Progenitor cell of endocrine pancreas (in vitro differentiated cells): ENCODE measurements around the gene PICK1. TPM values are rescaled to one million over a fixed set of nuclear protein-coding genes. Genes with fewer than 3 reads are reported as not detected.

Experiments
- DNase-seq: peaks from one replicate; pipeline ENCODE4 v3.0.0; 2021; ENCODE audit warnings: low spot score; ENCODE audit not compliant: unreplicated experiment
- H3K27ac Mint-ChIP-seq: 2 replicates; pipeline ENCODE4 v1.8.0; 2021; ENCODE audit warnings: mild to moderate bottlenecking, moderate library complexity, mixed read lengths
- H3K27me3 Mint-ChIP-seq: 2 replicates; pipeline ENCODE4 v1.8.0; 2021; ENCODE audit warnings: mixed read lengths
- H3K36me3 Mint-ChIP-seq: 2 replicates; pipeline ENCODE4 v1.8.0; 2022; ENCODE audit warnings: mixed read lengths; ENCODE audit not compliant: insufficient read depth
- H3K4me1 Mint-ChIP-seq: 2 replicates; pipeline ENCODE4 v1.8.0; 2021; ENCODE audit warnings: low read depth, mixed read lengths
- H3K4me3 Mint-ChIP-seq: 2 replicates; pipeline ENCODE4 v1.8.0; 2021; ENCODE audit warnings: low read depth, mild to moderate bottlenecking, moderate library complexity, mixed read lengths
- H3K9me3 Mint-ChIP-seq: 2 replicates; pipeline ENCODE4 v1.8.0; 2021; ENCODE audit warnings: low read depth, mixed read lengths
- total RNA-seq: library from RNA; stranded (reverse); gene quantifications from 2 replicates; pipeline ENCODE4 v1.2.1, GENCODE V29; 2021
- TF ChIP-seq, protein P1 (sequence below): fragments of 200-600 bp; sonication (generic); IDR thresholded peaks from one replicate; pipeline ENCODE4 v1.5.0; 2021; ENCODE audit warnings: antibody characterized with exemption, mild to moderate bottlenecking; ENCODE audit not compliant: unreplicated experiment

The PICK1 gene
- total RNA-seq, 1 donor from 2014 or later: 67.3 TPM

DNA sequence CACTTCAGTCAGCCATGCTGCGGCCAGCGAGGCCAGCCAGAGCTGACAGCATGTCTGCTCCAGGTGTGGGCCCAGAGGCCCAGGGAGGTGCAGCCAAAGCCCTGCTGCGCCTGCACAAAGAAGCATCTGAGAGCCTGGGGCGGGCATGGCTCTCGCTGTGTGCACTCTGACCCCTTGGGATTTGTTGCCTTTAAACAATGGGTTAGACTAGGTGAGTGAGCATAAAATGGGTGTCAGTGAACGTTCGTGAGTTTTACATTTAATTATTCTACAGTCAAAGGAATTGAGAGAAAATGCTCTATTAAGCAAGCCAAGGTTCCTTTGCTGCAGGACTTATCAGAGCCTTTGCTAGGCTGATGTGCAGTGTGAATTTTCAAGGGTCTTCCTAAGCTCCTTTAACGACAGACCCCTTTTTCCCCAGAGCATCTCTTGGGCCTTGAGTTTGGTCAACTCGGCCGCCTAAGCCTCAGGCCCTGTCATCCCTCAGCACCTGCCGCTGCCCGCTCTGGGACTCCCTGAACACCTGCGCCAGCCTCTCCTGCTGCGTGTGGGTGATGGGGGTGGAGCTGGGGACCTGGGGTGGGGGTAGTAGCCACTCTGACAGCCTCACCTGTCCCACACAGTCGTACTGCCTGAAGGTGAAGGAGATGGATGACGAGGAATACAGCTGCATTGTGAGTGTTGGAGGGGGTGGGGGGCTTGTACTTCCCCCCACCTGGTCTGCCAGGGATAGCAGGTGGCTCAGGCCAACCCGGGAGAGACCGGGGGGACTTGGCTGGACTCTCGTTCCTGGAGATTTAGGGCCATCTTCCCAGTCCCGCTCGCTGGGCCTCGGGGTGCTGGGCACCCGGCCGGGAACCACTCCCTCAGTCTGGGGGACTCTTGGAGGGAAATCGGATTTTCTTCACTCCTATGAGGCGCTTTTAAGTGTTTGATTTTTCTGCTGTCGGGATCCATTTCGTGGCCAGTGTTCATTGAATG lies 16.2 kb downstream of the PICK1 start:
- TF ChIP-seq, protein P1, sequence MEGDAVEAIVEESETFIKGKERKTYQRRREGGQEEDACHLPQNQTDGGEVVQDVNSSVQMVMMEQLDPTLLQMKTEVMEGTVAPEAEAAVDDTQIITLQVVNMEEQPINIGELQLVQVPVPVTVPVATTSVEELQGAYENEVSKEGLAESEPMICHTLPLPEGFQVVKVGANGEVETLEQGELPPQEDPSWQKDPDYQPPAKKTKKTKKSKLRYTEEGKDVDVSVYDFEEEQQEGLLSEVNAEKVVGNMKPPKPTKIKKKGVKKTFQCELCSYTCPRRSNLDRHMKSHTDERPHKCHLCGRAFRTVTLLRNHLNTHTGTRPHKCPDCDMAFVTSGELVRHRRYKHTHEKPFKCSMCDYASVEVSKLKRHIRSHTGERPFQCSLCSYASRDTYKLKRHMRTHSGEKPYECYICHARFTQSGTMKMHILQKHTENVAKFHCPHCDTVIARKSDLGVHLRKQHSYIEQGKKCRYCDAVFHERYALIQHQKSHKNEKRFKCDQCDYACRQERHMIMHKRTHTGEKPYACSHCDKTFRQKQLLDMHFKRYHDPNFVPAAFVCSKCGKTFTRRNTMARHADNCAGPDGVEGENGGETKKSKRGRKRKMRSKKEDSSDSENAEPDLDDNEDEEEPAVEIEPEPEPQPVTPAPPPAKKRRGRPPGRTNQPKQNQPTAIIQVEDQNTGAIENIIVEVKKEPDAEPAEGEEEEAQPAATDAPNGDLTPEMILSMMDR: no peak
- Mint-ChIP-seq H3K4me1 (no peaks in the 10 kb centered on the region), H3K4me3 (no peak overlapping the region), H3K27ac (no peak overlapping the region), H3K9me3 (no peaks in the 10 kb centered on the region), H3K27me3 (no peaks in the 10 kb centered on the region), H3K36me3 (peaks cover 9% of the 10 kb centered on the region)
- DNase-seq: no peak

DNA sequence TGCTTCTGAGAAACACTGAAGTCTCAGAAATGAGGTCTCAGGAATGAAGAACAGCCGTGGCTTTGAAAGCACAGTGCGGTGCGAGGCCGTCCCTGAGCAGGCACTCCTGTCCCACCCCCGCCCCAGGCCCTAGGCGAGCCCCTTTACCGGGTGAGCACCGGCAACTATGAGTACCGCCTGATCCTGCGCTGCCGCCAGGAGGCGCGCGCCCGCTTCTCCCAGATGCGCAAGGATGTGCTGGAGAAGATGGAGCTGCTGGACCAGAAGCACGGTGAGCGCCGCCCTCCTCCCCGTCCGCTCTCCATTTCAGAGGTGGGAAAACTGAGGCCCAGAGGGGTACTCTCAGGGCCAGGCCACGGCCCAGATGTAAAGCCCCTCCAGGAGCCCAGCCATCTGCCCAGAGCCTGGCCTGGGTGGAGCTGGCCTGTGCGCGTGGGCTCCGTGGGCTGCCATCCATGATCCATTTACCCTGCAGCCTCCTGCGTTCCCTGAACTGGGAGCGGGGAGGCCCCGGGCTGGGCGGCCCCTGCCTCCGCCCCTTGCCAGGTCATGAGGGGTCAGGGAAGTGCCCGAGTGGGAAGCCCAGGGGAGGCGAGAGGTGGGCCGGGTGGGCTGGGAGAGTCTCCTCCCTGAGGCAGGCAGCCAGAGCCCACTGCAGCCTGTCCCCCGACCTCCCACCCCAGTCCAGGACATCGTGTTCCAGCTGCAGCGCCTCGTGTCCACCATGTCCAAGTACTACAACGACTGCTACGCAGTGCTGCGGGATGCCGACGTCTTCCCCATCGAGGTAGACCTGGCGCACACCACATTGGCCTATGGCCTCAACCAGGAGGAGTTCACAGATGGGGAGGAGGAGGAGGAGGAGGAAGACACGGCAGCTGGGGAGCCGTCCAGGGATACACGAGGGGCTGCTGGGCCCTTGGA lies 17.2 kb downstream of the PICK1 start:
- DNase-seq: no peak
- no peak overlapping the region for H3K27ac Mint-ChIP-seq
- H3K4me3 Mint-ChIP-seq: no peak overlapping the region
- H3K4me1 Mint-ChIP-seq: no peaks in the 10 kb centered on the region
- peaks cover 11% of the 10 kb centered on the region for H3K36me3 Mint-ChIP-seq
- H3K27me3 Mint-ChIP-seq: peaks cover under 1% of the 10 kb centered on the region
- TF ChIP-seq, protein P1: peak; percentile 42
- no peaks in the 10 kb centered on the region for H3K9me3 Mint-ChIP-seq

DNA sequence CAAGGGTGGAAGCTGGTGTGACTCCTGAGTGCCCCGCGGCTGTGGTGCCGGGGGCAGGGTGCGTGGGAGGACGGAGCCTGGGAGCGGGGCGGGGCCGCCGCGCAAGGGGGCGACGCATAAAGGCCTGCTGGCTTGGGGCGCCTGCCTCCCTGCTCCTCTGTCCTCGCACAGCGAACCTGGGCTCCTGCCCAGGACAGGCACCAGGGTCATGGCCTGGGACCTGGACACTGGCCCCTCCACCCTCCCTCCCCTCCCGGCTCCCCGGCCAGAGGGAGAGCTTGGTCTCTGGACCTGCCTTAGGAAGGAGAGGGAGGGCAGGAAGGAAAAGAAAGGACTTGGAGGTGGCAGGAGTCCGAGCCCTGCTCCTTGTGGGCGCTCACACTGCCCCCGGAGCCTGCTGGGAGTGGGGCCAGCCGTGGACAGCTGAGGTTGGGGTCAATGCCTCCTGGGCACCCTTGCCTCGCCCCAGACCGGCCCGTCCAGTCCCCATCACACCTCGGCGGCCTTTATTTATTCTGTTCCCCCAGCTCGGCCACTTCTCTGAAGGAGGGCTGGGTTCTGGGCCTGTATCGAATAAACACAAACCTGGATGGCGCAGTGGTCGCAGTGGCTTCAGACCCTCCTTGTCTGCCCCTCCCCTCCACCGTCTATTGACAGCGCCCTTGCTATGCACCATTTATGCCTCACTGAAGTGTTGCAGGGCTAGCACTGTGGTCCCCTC lies 18.1 kb downstream of the PICK1 start:
- no peak for DNase-seq
- Mint-ChIP-seq H3K9me3 (no peaks in the 10 kb centered on the region), H3K27me3 (peaks cover 7% of the 10 kb centered on the region), H3K36me3 (peaks cover 16% of the 10 kb centered on the region), H3K4me3 (no peak overlapping the region), H3K27ac (no peak overlapping the region), H3K4me1 (no peaks in the 10 kb centered on the region)
- TF ChIP-seq, protein P1: no peak

DNA sequence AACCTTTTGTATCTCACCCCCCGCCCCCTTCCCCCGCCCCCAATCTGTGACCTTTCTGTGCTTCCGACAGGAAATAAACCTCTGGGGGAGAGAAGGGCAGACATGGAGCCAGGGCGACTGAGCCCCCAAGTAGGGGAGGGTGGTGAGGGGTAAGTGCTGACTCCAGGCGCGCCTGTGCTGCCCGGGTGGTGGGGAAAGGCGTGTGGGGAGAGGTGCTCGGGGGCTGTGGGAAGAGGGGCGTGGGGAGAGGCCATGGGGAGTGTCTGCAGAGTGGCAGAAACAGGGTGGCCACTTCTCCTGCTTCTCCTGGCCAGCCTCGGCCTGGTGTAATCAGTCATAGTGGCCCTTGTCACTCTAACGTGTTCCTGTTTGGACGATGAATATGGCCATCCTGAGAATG lies 18.8 kb downstream of the PICK1 start:
- TF ChIP-seq, protein P1: no peak
- no peaks in the 10 kb centered on the region for H3K4me1 Mint-ChIP-seq
- H3K4me3 Mint-ChIP-seq: no peak overlapping the region
- peaks cover 16% of the 10 kb centered on the region for H3K36me3 Mint-ChIP-seq
- H3K27ac Mint-ChIP-seq: no peak overlapping the region
- no peak for DNase-seq
- no peaks in the 10 kb centered on the region for H3K9me3 Mint-ChIP-seq
- peaks cover 8% of the 10 kb centered on the region for H3K27me3 Mint-ChIP-seq
